Liver (tissue), 2 donors: ENCODE results near the gene ENO3.

ENCODE experiments used
- CTCF ChIP-seq: fragments of 150-350 bp; IDR thresholded peaks from 2 replicates; pipeline ENCODE4 v1.5.1; 2017; ENCODE audit warnings: improper control_type of control experiment, low read depth, low read length; ENCODE audit not compliant: missing input control
- MAX ChIP-seq: IDR thresholded peaks from 2 replicates; pipeline ENCODE4 v1.6.1; 2016; ENCODE audit warnings: antibody characterized with exemption
- REST ChIP-seq: IDR thresholded peaks from 2 replicates; pipeline ENCODE4 v1.6.1; 2016; ENCODE audit warnings: antibody characterized with exemption, mild to moderate bottlenecking
- donor health status: healthy.

- TF ChIP-seq CTCF = no peak
- TF ChIP-seq MAX = no peak
- no peak for TF ChIP-seq REST
These were observed 3.3 kb upstream of the ENO3 start for GRCh38 chr17:4947411-4948165.
